HUES64 (cell line): ENCODE measurements around the gene CYREN.

Experiments used
- H3K27ac ChIP-seq: 2 replicates; pipeline ENCODE4 v1.7.0; 2013; ENCODE audit warnings: low read depth, low read length, inconsistent platforms
- H3K27me3 ChIP-seq: 2 replicates; pipeline ENCODE4 v1.6.1; 2013; ENCODE audit warnings: mild to moderate bottlenecking, low read length; ENCODE audit not compliant: insufficient read depth
- H3K36me3 ChIP-seq: 2 replicates; pipeline ENCODE4 v1.6.1; 2013; ENCODE audit warnings: mild to moderate bottlenecking, low read length; ENCODE audit not compliant: insufficient read depth
- H3K4me1 ChIP-seq: 2 replicates; pipeline ENCODE4 v1.6.1; 2013; ENCODE audit warnings: mild to moderate bottlenecking, low read length, moderate library complexity; ENCODE audit not compliant: insufficient read depth
- H3K4me3 ChIP-seq: 2 replicates; pipeline ENCODE4 v1.5.1; 2013; ENCODE audit warnings: mild to moderate bottlenecking, low read length, moderate library complexity
- H3K9ac ChIP-seq: 2 replicates; pipeline ENCODE4 v1.6.1; 2013; ENCODE audit warnings: mild to moderate bottlenecking, low read depth, low read length
- H3K9me3 ChIP-seq: 2 replicates; pipeline ENCODE4 v1.6.1; 2013; ENCODE audit warnings: low read depth, low read length; ENCODE audit not compliant: insufficient read depth
- WGBS: fragments of 150-250, 120-280 bp; methylation state at CpG from one replicate; pipeline ENCODE4 v1.1.7; 2013; ENCODE audit warnings: missing lambda C conversion rate; 5-methylcytosine and 5-hydroxymethylcytosine counted together

Gene CYREN

DNA sequence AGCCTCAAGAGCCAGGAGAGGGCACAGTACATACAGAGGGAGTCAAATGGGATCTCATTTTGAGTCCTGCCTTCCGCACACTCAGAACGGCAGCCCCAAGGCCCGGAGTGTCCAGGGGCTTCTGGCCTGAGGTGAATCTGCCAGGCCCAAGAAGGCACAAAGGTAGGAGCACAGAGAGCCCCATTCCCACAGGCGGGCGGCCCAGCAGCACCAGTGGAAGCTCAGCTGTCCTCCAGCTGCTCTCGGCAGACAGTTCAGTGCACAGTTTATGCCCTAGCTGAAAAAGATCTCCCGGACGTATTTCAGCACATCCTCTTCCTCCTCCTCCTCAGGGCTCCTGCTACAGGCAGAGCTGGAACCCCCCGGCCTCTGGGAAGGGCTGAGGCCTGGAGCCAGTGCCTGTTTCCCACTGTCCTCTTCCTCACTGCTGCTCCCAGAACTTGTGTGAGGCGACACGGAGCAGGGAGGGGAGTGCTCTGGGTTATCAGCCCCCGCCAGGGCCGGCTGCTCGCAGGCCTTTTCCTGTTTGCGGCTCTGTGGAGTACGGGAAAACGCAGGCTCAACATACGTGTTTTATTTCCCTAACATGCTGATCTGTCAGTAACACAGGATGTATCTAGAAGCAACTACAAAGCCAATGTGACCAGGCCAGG is 4.0 kb downstream of the CYREN start:
- no peak overlapping the region for H3K4me3 ChIP-seq
- H3K9ac ChIP-seq: no peak overlapping the region
- H3K27me3 ChIP-seq: no peaks in the 10 kb centered on the region
- H3K27ac ChIP-seq: no peak overlapping the region
- H3K36me3 ChIP-seq: peaks cover 54% of the 10 kb centered on the region
- H3K9me3 ChIP-seq: peaks cover 7% of the 10 kb centered on the region; the same call in 1 of the 2 replicates
- peaks cover 6% of the 10 kb centered on the region for H3K4me1 ChIP-seq
- WGBS: 97% methylated on average over 18 of the region's 18 CpGs

DNA sequence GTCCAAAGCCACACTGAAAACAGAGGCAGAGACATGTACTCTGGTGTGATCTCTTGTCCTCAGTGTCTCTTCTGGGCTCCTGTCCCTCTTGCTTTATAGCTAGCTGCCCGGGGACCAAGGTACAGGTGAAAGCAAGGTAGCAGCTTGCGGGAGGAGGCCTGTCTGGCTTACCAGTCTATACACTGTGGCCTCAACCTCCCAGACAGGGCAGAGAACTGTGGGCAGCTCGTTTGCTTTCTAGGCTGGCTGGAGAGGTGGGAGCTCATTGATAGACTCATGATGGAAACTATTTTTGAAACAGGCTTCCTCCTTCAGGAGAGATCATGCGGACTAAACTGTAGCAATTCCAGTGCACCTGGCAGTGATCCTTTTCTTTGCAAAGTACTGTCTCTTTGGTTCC is 4.6 kb downstream of the CYREN start:
- Histone ChIP-seq H3K9me3 (peaks cover 7% of the 10 kb centered on the region; the same call in 1 of the 2 replicates), H3K4me3 (no peak overlapping the region), H3K27ac (no peak overlapping the region), H3K4me1 (peaks cover 9% of the 10 kb centered on the region), H3K27me3 (no peaks in the 10 kb centered on the region), H3K9ac (no peak overlapping the region), H3K36me3 (peaks cover 54% of the 10 kb centered on the region)
- 91% methylated on average over 4 of the region's 4 CpGs for WGBS

DNA sequence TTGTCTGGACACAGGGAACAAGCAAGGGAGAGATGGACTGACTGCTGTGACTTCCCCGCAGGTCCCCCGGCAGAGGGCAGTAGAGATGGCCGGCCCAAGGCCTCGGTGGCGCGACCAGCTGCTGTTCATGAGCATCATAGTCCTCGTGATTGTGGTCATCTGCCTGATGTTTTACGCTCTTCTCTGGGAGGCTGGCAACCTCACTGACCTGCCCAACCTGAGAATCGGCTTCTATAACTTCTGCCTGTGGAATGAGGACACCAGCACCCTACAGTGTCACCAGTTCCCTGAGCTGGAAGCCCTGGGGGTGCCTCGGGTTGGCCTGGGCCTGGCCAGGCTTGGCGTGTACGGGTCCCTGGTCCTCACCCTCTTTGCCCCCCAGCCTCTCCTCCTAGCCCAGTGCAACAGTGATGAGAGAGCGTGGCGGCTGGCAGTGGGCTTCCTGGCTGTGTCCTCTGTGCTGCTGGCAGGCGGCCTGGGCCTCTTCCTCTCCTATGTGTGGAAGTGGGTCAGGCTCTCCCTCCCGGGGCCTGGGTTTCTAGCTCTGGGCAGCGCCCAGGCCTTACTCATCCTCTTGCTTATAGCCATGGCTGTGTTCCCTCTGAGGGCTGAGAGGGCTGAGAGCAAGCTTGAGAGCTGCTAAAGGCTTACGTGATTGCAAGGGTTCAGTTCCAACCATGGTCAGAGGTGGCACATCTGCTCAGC is 6.0 kb downstream of the CYREN start:
- Histone ChIP-seq H3K4me1 (peaks cover 21% of the 10 kb centered on the region), H3K27ac (no peak overlapping the region), H3K36me3 (peaks cover 54% of the 10 kb centered on the region), H3K9ac (no peak overlapping the region), H3K4me3 (no peak overlapping the region), H3K9me3 (peaks cover 7% of the 10 kb centered on the region; the same call in 1 of the 2 replicates), H3K27me3 (no peaks in the 10 kb centered on the region)
- WGBS: 87% methylated on average over 18 of the region's 18 CpGs

DNA sequence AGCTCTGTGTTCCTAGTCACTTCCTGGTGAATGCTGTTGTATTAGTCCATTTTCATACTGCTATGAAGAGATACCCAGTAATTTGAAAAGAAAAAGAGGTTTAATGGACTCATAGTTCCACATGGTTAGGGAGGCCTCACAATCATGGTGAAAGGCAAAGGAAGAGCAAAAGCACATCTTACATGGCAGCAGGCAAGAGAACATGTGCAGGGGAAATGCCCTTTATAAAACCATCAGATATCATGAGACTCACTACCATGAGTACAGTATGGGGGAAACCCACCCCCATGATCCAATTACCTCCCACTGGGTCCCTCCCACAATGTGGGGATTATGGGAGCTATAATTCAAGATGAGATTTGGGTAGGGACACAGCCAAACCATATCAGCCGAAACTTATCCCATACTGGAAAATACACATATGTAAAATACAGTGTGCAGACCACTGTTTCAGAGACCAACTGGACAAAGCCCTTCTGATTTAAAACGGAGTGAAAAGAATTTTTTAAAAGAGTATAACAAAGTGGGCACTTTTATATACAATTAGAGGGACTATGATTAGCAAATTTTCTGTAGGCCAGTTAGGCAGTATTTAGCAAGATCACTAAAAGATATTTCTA is 8.0 kb downstream of the CYREN start:
- Histone ChIP-seq H3K27ac (no peak overlapping the region), H3K27me3 (no peaks in the 10 kb centered on the region), H3K36me3 (peaks cover 42% of the 10 kb centered on the region), H3K4me1 (peaks cover 23% of the 10 kb centered on the region), H3K9me3 (peaks cover 7% of the 10 kb centered on the region; the same call in 1 of the 2 replicates), H3K4me3 (no peak overlapping the region), H3K9ac (no peak overlapping the region)
- 89% methylated on average over 1 of the region's 2 CpGs for WGBS

DNA sequence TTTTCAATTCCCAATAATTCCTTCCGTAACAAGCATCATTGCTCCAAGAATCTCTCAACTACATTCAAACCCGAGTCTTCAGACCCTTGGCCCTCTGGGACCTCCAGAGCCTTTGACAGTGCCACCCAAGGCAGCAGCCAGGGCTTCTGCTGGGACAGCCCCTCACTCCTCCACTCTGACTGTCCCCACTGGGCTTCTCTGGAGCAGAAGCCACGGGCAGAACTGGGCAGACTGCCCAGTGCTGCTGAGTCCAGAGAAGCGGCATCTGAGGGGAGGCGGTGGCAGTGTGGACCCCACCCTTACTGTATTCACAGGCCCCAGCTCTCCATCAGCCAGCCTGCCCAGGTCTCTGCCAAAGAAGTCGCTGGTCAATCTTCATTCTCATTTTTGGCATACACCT is 8.8 kb downstream of the CYREN start:
- peaks cover 23% of the 10 kb centered on the region for H3K4me1 ChIP-seq
- H3K9me3 ChIP-seq: peaks cover 8% of the 10 kb centered on the region
- H3K27ac ChIP-seq: no peak overlapping the region

DNA sequence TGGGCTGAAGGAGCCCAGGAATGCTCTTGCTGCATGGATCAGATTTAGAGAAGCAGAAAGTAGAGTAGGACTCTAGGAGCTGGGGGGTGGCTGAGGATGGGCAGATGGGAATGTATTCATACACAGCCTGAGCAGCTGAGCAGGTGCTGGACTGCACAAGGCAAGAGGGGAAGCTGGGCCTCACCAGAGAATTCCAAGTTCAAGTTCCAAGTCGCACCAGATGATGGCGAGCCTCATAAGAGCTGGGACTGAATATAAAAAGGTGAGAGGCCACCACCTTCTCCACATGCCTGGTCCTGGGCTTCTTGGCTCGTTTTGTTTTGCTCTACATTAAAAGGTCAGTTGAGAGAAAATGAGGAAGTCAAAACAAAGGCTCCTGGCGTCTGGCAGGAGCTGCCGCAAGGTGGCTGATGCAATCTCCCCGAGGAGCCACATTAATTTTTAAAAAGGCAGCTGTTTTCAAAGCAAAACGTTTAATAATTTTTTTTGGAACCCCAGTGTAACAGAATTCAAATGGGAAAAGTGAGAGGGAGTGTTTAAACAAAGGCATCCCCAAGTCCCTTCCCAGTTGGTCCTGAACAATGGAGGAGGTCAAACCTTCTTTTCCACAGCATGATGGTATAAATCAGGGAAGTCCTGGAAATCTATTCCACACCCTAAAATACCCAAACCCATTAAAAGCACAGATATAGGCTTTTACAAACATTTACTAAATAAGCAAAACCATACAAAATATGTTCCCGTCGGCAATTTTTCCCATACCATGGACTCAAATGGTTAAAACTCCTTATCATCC is 9.5 kb downstream of the CYREN start:
- Histone ChIP-seq H3K4me3 (no peak overlapping the region), H3K36me3 (peaks cover 31% of the 10 kb centered on the region)
- 79% methylated on average over 9 of the region's 9 CpGs for WGBS

More for the DNA sequence above, 8.8 kb downstream of the CYREN start:
- Histone ChIP-seq H3K36me3 (peaks cover 37% of the 10 kb centered on the region), H3K9ac (no peak overlapping the region), H3K27me3 (no peaks in the 10 kb centered on the region), H3K4me3 (no peak overlapping the region)
- 92% methylated on average over 6 of the region's 6 CpGs for WGBS

DNA sequence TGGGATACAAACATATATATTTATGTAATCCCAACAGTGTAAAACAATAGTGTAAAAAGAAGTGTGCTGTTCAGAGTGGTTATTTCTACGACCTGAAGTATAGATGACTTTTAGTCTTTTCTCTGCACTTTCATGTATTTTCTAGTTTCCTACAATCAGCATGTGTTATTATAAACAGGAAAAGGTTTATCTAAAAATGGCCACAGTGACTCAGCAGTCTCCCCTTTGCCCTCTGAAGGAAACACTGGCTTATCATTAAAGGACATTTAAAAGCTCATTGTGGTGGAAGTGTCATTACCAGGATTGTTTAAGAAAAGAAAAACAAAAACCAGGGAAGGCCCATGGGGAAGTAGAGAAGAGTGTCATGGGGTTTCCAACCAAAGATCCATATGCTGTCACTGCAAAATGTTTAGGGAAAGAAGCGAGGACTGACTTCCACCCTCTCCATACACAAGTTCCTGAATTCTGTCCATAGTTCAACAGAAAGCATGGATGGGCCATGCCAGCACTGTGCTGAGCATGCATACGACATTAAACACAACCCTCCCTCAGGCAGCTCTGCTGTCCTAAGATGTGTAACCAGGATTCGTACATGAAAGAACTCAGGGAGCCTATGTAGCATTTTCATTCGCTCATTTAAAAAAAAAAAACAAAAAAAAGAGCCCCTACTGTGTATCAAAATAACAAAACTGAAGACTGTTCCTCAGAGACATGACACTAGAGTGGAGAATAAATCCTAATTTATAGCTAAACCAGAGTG is 10.2 kb downstream of the CYREN start:
- Histone ChIP-seq H3K4me3 (no peak overlapping the region), H3K9me3 (peaks cover 21% of the 10 kb centered on the region), H3K4me1 (peaks cover 23% of the 10 kb centered on the region), H3K36me3 (peaks cover 23% of the 10 kb centered on the region), H3K27ac (peak overlapping the region; percentile 51), H3K27me3 (no peaks in the 10 kb centered on the region), H3K9ac (peak overlapping the region; percentile 29; the same call in 1 of the 2 replicates)
- 91% methylated on average over 4 of the region's 5 CpGs for WGBS

More for the DNA sequence above, 9.5 kb downstream of the CYREN start:
- peak overlapping the region; percentile 11; the same call in 1 of the 2 replicates for H3K27ac ChIP-seq
- H3K4me1 ChIP-seq: peaks cover 23% of the 10 kb centered on the region
- peak overlapping the region; percentile 29; the same call in 1 of the 2 replicates for H3K9ac ChIP-seq
- H3K27me3 ChIP-seq: no peaks in the 10 kb centered on the region
- peaks cover 14% of the 10 kb centered on the region for H3K9me3 ChIP-seq

DNA sequence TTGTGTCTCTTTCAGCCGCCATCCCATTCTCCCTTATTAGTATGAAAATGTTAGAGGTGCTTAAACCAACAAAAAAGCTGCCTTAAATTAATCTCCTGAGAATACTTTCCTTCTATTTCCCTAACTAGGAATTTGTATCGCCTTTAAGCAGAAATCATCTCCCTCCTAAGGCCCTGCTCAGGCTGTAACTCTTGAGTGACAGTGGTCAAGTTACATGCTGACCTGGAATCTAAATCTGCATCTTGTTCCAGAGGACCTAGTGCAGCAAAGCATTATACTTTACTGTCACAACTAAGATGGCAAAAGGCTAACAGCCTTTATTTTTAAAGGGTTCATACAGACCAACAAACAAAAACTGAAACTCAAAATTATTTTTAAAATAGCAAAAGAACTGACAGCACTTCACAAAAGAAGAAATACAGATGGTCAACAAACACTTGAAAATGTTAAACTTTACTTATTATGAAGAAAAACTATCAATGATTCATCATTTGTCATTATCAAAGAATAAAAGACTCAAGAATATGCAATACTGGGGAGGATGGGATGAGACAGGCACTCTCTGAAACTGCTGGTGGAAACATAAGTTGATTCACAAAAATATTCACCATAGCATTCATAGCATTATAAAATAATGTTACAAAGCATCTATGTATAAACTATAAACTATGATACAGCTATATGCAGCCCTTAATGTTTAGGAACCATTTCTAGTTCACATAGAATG is 11.0 kb downstream of the CYREN start:
- WGBS: 95% methylated on average over 2 of the region's 2 CpGs
- Histone ChIP-seq H3K9ac (peak overlapping the region; percentile 29; the same call in 1 of the 2 replicates), H3K4me1 (peaks cover 23% of the 10 kb centered on the region)

DNA sequence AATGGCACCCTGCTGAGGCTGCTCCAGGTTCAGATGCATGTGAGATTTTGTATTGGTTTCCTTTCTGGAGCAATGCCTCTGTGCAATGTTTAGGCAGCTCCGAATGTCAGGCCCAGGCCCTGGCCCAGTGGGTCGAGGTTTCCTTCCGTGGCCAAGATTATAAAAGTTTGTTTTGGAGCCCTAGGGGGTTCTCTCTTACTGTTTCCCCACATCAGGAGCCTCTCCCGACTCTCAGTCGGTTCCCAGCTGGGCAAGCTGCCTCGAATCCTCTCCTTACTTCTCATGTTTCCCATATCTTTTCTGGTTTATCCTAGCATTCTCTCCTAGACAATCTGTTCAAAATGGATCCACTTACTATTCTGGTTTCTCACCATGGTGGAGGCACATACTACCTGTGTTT is 11.6 kb downstream of the CYREN start:
- peaks cover 23% of the 10 kb centered on the region for H3K4me1 ChIP-seq
- peaks cover 11% of the 10 kb centered on the region for H3K36me3 ChIP-seq
- peaks cover 22% of the 10 kb centered on the region for H3K9me3 ChIP-seq
- H3K27ac ChIP-seq: no peak overlapping the region
- H3K9ac ChIP-seq: no peak overlapping the region
- H3K27me3 ChIP-seq: no peaks in the 10 kb centered on the region
- 87% methylated on average over 6 of the region's 6 CpGs for WGBS
- no peak overlapping the region for H3K4me3 ChIP-seq

More for the DNA sequence above, 11.0 kb downstream of the CYREN start:
- no peaks in the 10 kb centered on the region for H3K27me3 ChIP-seq
- H3K36me3 ChIP-seq: peaks cover 17% of the 10 kb centered on the region
- H3K4me3 ChIP-seq: no peak overlapping the region
- peak overlapping the region; percentile 51; the same call in 1 of the 2 replicates for H3K27ac ChIP-seq
- H3K9me3 ChIP-seq: peaks cover 22% of the 10 kb centered on the region
